ENCODE measurements around the gene VGLL1.

VGLL1 gene

DNA sequence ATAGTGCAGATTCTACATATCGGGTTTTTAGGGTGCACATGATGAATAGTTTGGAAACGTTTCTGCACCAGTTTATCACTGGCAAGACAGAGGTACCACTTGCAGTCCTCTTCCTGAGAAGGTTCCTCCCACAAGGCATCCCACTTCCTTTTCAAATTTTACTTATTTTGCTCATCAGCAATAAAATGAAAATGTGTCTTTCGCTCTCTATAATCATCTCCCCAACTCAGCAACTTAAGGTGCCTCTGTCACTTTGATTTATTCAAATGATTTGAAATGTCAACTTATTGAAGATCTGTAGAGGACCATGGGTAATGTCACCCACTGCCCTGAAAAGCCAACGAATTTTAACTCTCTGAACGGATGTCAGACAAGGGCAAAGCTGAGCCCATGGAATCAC, 53.2 kb downstream of the VGLL1 start:
- TF ChIP-seq PRDM1 (tag by site-specific recombination; IDR thresholded peaks at IDR 0.05) (0 out of 2 replicates have a peak, but pooled peaks have one; percentile 2), ZNF600 (tag by site-specific recombination; IDR thresholded peaks at IDR 0.05) (no peak), OSR2 (tag by site-specific recombination; IDR thresholded peaks at IDR 0.05) (no peak), ZNF157 (tag by site-specific recombination; IDR thresholded peaks at IDR 0.05) (no peak)
- H3K4me3 ChIP-seq (ENCODE audit: low read depth, low read length) = no peak overlapping the region
- H3K27ac ChIP-seq (ENCODE audit: extremely low read depth, low read depth, low read length) = no peak overlapping the region
- no peaks in the 10 kb centered on the region for H3K9me3 ChIP-seq (ENCODE audit: control insufficient read depth, insufficient read depth, low read depth, low read length)
- ChIA-PET CTCF (interaction anchor here (0.8 kb wide), 1 partner anchor 51 kb away, joined by 5 read pairs; no protein-coding TSS in a partner anchor), POLR2A (interaction anchor here (0.8 kb wide), 1 partner anchor 82 kb away, joined by 3 read pairs; no protein-coding TSS in a partner anchor)
- H3K4me1 ChIP-seq (ENCODE audit: control insufficient read depth, insufficient read depth, low read length) = no peaks in the 10 kb centered on the region
- no peaks in the 10 kb centered on the region for H3K36me3 ChIP-seq (ENCODE audit: control insufficient read depth in 2 of 2, insufficient read depth in 1 of 2, low read length in 2 of 2)

- H3K27ac ChIP-seq (ENCODE audit: extremely low read depth, low read depth, low read length) = no peak overlapping the region
- POLR2A ChIA-PET = no interaction called here
- CTCF ChIA-PET = interaction anchor here (1.9 kb wide), 1 partner anchor 8 kb away, joined by 13 read pairs; no protein-coding TSS in a partner anchor
- H3K36me3 ChIP-seq (ENCODE audit: control insufficient read depth in 2 of 2, insufficient read depth in 1 of 2, low read length in 2 of 2) = no peaks in the 10 kb centered on the region
- TF ChIP-seq, protein P1, sequence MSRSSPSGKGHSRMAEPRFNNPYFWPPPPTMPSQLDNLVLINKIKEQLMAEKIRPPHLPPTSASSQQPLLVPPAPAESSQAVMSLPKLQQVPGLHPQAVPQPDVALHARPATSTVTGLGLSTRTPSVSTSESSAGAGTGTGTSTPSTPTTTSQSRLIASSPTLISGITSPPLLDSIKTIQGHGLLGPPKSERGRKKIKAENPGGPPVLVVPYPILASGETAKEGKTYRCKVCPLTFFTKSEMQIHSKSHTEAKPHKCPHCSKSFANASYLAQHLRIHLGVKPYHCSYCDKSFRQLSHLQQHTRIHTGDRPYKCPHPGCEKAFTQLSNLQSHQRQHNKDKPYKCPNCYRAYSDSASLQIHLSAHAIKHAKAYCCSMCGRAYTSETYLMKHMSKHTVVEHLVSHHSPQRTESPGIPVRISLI (tag by site-specific recombination; IDR thresholded peaks at IDR 0.05) = no peak
- TF ChIP-seq, protein P2, sequence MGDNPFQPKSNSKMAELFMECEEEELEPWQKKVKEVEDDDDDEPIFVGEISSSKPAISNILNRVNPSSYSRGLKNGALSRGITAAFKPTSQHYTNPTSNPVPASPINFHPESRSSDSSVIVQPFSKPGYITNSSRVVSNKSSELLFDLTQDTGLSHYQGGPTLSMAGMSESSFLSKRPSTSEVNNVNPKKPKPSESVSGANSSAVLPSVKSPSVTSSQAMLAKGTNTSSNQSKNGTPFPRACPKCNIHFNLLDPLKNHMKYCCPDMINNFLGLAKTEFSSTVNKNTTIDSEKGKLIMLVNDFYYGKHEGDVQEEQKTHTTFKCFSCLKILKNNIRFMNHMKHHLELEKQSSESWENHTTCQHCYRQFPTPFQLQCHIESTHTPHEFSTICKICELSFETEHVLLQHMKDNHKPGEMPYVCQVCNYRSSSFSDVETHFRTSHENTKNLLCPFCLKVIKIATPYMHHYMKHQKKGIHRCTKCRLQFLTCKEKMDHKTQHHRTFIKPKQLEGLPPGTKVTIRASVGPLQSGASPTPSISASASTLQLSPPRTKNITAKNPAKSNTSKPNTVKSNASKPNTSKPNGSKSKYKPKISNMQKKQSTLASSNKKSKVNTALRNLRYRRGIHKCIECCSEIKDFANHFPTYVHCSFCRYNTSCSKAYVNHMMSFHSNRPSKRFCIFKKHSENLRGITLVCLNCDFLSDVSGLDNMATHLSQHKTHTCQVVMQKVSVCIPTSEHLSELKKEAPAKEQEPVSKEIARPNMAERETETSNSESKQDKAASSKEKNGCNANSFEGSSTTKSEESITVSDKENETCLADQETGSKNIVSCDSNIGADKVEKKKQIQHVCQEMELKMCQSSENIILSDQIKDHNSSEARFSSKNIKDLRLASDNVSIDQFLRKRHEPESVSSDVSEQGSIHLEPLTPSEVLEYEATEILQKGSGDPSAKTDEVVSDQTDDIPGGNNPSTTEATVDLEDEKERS (tag by site-specific recombination; IDR thresholded peaks at IDR 0.05) = no peak
- no peak for TF ChIP-seq ZNF660 (tag by site-specific recombination; IDR thresholded peaks at IDR 0.05)
- TF ChIP-seq ZNF302 (tag by site-specific recombination; IDR thresholded peaks at IDR 0.05; ENCODE audit: low read depth) = no peak
- TF ChIP-seq ZNF623 (tag by site-specific recombination; IDR thresholded peaks at IDR 0.05) = no peak
- TF ChIP-seq ZNF501 (tag by site-specific recombination; IDR thresholded peaks at IDR 0.05) = no peak
- no peak for TF ChIP-seq ZSCAN23 (tag by site-specific recombination; IDR thresholded peaks at IDR 0.05)
- TF ChIP-seq ZNF561 (tag by site-specific recombination; IDR thresholded peaks at IDR 0.05; ENCODE audit: borderline replicate concordance) = no peak
- no peak for TF ChIP-seq GLI2 (tag by site-specific recombination; IDR thresholded peaks at IDR 0.05; ENCODE audit: borderline replicate concordance, low read depth)
- TF ChIP-seq ZNF645 (tag by site-specific recombination; IDR thresholded peaks at IDR 0.05) = no peak
- H3K4me1 ChIP-seq (ENCODE audit: control insufficient read depth, insufficient read depth, low read length) = no peaks in the 10 kb centered on the region
- no peaks in the 10 kb centered on the region for H3K9me3 ChIP-seq (ENCODE audit: control insufficient read depth, insufficient read depth, low read depth, low read length)
- H3K4me3 ChIP-seq (ENCODE audit: low read depth, low read length) = no peak overlapping the region
Measured at GRCh38 chrX:136585960-136586359, 53.9 kb downstream of the VGLL1 start.

GRCh38 chrX:136586386-136586785, 54.4 kb downstream of the VGLL1 start:
- no peak overlapping the region for H3K27ac ChIP-seq (ENCODE audit: extremely low read depth, low read depth, low read length)
- ChIA-PET CTCF (interaction anchor here (1.9 kb wide), 1 partner anchor 9 kb away, joined by 13 read pairs; no protein-coding TSS in a partner anchor), POLR2A (no interaction called here)
- no peaks in the 10 kb centered on the region for H3K9me3 ChIP-seq (ENCODE audit: control insufficient read depth, insufficient read depth, low read depth, low read length)
- TF ChIP-seq ZNF416 (tag by site-specific recombination; IDR thresholded peaks at IDR 0.05) (no peak), ZNF138 (tag by site-specific recombination; IDR thresholded peaks at IDR 0.05; ENCODE audit: borderline replicate concordance) (no peak), ZNF645 (tag by site-specific recombination; IDR thresholded peaks at IDR 0.05) (no peak)
- H3K36me3 ChIP-seq (ENCODE audit: control insufficient read depth in 2 of 2, insufficient read depth in 1 of 2, low read length in 2 of 2) = no peaks in the 10 kb centered on the region
- H3K4me3 ChIP-seq (ENCODE audit: low read depth, low read length) = no peak overlapping the region
- H3K4me1 ChIP-seq (ENCODE audit: control insufficient read depth, insufficient read depth, low read length) = no peaks in the 10 kb centered on the region

Measured in HEK293 (cell line).